Measurements from ENCODE around the gene GPR156.
"Not testable (repeated sequence)": the region's sequence is repeated elsewhere in the genome, so short reads cannot be mapped to it uniquely, and the experiment has no call there.

The GPR156 gene

GRCh38 chr3:120300971-120301370 lies 15.9 kb upstream of the GPR156 start:
- TF ChIP-seq, protein P1, sequence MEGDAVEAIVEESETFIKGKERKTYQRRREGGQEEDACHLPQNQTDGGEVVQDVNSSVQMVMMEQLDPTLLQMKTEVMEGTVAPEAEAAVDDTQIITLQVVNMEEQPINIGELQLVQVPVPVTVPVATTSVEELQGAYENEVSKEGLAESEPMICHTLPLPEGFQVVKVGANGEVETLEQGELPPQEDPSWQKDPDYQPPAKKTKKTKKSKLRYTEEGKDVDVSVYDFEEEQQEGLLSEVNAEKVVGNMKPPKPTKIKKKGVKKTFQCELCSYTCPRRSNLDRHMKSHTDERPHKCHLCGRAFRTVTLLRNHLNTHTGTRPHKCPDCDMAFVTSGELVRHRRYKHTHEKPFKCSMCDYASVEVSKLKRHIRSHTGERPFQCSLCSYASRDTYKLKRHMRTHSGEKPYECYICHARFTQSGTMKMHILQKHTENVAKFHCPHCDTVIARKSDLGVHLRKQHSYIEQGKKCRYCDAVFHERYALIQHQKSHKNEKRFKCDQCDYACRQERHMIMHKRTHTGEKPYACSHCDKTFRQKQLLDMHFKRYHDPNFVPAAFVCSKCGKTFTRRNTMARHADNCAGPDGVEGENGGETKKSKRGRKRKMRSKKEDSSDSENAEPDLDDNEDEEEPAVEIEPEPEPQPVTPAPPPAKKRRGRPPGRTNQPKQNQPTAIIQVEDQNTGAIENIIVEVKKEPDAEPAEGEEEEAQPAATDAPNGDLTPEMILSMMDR (IDR thresholded peaks at IDR 0.05; ENCODE audit: poor library complexity, severe bottlenecking) = no peak
- H3K27me3 ChIP-seq (ENCODE audit: insufficient read depth, poor library complexity, severe bottlenecking) = no peaks in the 10 kb centered on the region
- no peaks in the 10 kb centered on the region for H3K9me3 ChIP-seq (ENCODE audit: severe bottlenecking)
- H3K27ac ChIP-seq (ENCODE audit: poor library complexity, severe bottlenecking) = no peak overlapping the region
- no peak for ATAC-seq (ENCODE audit: low read depth)
- no peak overlapping the region for H3K4me3 ChIP-seq (ENCODE audit: severe bottlenecking)
- H3K36me3 ChIP-seq (ENCODE audit: low read depth) = no peaks in the 10 kb centered on the region
- no peaks in the 10 kb centered on the region for H3K4me1 ChIP-seq (ENCODE audit: insufficient read depth, poor library complexity, severe bottlenecking)
- DNase-seq (ENCODE audit: low spot score) = no peak

GRCh38 chr3:120299403-120299802 lies 14.4 kb upstream of the GPR156 start:
- no peak for DNase-seq (ENCODE audit: low spot score)
- H3K27ac ChIP-seq (ENCODE audit: poor library complexity, severe bottlenecking) = no peak overlapping the region
- no peaks in the 10 kb centered on the region for H3K27me3 ChIP-seq (ENCODE audit: insufficient read depth, poor library complexity, severe bottlenecking)
- H3K36me3 ChIP-seq (ENCODE audit: low read depth) = no peaks in the 10 kb centered on the region
- ATAC-seq (ENCODE audit: low read depth) = no peak; the same call in 2 of the 3 replicates
- no peak overlapping the region for H3K4me3 ChIP-seq (ENCODE audit: severe bottlenecking)
- no peaks in the 10 kb centered on the region for H3K4me1 ChIP-seq (ENCODE audit: insufficient read depth, poor library complexity, severe bottlenecking)
- TF ChIP-seq, protein P1 (IDR thresholded peaks at IDR 0.05; ENCODE audit: poor library complexity, severe bottlenecking) = no peak
- no peaks in the 10 kb centered on the region for H3K9me3 ChIP-seq (ENCODE audit: severe bottlenecking)

DNA sequence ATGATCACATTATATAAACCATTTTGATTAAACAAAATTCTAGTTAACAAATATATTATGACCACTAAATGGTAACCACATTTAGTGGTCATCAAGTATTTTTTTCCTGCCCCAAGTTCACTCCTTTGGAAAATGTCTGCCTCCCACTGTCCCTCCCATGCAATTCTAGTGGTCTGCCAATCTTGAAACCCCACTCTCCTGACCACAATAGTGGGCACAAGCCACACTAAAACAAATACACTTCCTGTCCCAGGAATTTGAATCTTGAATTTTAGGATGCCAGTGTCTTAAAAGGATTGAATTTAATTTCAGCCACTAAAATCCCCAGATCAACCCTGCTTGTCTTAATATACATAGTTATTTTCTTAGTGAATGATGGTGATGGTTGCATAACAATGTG lies 14.0 kb upstream of the GPR156 start:
- H3K27me3 ChIP-seq (ENCODE audit: insufficient read depth, poor library complexity, severe bottlenecking) = no peaks in the 10 kb centered on the region
- ATAC-seq (ENCODE audit: low read depth) (no peak), DNase-seq (ENCODE audit: low spot score) (no peak)
- H3K36me3 ChIP-seq (ENCODE audit: low read depth) = no peaks in the 10 kb centered on the region
- H3K4me3 ChIP-seq (ENCODE audit: severe bottlenecking) = no peak overlapping the region
- TF ChIP-seq, protein P1 (IDR thresholded peaks at IDR 0.05; ENCODE audit: poor library complexity, severe bottlenecking) = no peak
- no peaks in the 10 kb centered on the region for H3K9me3 ChIP-seq (ENCODE audit: severe bottlenecking)
- no peaks in the 10 kb centered on the region for H3K4me1 ChIP-seq (ENCODE audit: insufficient read depth, poor library complexity, severe bottlenecking)
- no peak overlapping the region for H3K27ac ChIP-seq (ENCODE audit: poor library complexity, severe bottlenecking)

- not testable (repeated sequence) for H3K4me1 ChIP-seq (ENCODE audit: insufficient read depth, poor library complexity, severe bottlenecking); DNase-seq (ENCODE audit: low spot score); H3K27ac ChIP-seq (ENCODE audit: poor library complexity, severe bottlenecking); H3K27me3 ChIP-seq (ENCODE audit: insufficient read depth, poor library complexity, severe bottlenecking); ATAC-seq (ENCODE audit: low read depth); H3K9me3 ChIP-seq (ENCODE audit: severe bottlenecking); H3K36me3 ChIP-seq (ENCODE audit: low read depth); H3K4me3 ChIP-seq (ENCODE audit: severe bottlenecking)
These were observed 6.5 kb upstream of the GPR156 start for GRCh38 chr3:120291552-120291951.

DNA sequence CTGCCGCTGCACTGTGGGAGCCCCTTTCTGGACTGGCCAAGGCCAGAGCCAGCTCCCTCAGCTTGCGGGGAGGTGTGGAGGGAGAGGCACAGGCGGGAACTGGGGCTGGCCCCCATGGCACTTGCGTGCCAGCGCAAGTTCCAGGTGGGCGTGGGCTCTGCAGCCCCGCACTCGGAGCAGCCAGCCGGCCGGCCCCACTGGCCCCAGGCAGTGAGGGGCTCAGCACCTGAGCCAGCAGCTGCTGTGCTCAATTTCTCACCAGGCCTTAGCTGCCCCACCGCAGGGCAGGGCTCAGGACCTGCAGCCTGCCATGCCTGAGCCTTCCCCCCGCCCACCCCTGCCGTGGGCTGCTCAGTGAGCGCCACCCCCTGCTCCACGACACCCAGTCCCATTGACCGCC lies 4.6 kb upstream of the GPR156 start:
- TF ChIP-seq, protein P1 (IDR thresholded peaks at IDR 0.05; ENCODE audit: poor library complexity, severe bottlenecking) = no peak
- H3K4me3 ChIP-seq (ENCODE audit: severe bottlenecking) = no peak overlapping the region
- ATAC-seq (ENCODE audit: low read depth) (no peak), DNase-seq (ENCODE audit: low spot score) (no peak)
- no peaks in the 10 kb centered on the region for H3K4me1 ChIP-seq (ENCODE audit: insufficient read depth, poor library complexity, severe bottlenecking)
- H3K36me3 ChIP-seq (ENCODE audit: low read depth) = no peaks in the 10 kb centered on the region
- H3K27me3 ChIP-seq (ENCODE audit: insufficient read depth, poor library complexity, severe bottlenecking) = no peaks in the 10 kb centered on the region
- H3K27ac ChIP-seq (ENCODE audit: poor library complexity, severe bottlenecking) = no peak overlapping the region
- peaks cover 4% of the 10 kb centered on the region for H3K9me3 ChIP-seq (ENCODE audit: severe bottlenecking)

All from RWPE2 (cell line).